Activated CD8-positive, alpha-beta T cell treated with anti-CD3 and anti-CD28 coated beads for 36 hours (primary cell): Measurements from ENCODE around the gene ZNF687. TPM values are rescaled to one million over a fixed set of nuclear protein-coding genes. Genes with fewer than 3 reads are reported as not detected.

ENCODE experiments used
- ATAC-seq: fragments of 200-7000 bp; cut with Tn5 transposase; one replicate; pipeline ENCODE4 v1.10.0; 2021; ENCODE audit warnings: mild to moderate bottlenecking, moderate library complexity
- CTCF ChIA-PET: fragments of 350-600 bp; sonication (Branson Sonifier 250); formaldehyde crosslinking; loops from one replicate; lab custom pipeline; 2021; ENCODE audit warnings: antibody characterized with exemption; lab: Charles Lee
- POLR2A ChIA-PET: fragments of 350-600 bp; sonication (Branson Sonifier 250); formaldehyde crosslinking; loops from one replicate; lab custom pipeline; 2021; ENCODE audit warnings: antibody characterized with exemption; lab: Charles Lee
- DNase-seq: peaks from one replicate; pipeline ENCODE4 v3.0.0-alpha.2; 2020
- H3K27ac Mint-ChIP-seq: one replicate; pipeline ENCODE4 v1.8.0; 2021; ENCODE audit warnings: mild to moderate bottlenecking, mixed read lengths
- H3K27me3 Mint-ChIP-seq: one replicate; pipeline ENCODE4 v1.8.0; 2021; ENCODE audit warnings: mixed read lengths
- H3K36me3 Mint-ChIP-seq: one replicate; pipeline ENCODE4 v1.8.0; 2021; ENCODE audit warnings: low read depth, mixed read lengths
- H3K4me1 Mint-ChIP-seq: one replicate; pipeline ENCODE4 v1.8.0; 2021; ENCODE audit warnings: low read depth, mixed read lengths
- H3K4me3 Mint-ChIP-seq: one replicate; pipeline ENCODE4 v1.8.0; 2021; ENCODE audit warnings: mild to moderate bottlenecking, moderate library complexity, mixed read lengths
- H3K9me3 Mint-ChIP-seq: one replicate; pipeline ENCODE4 v1.8.0; 2021; ENCODE audit warnings: mixed read lengths
- intact Hi-C: fragments of 100-400 bp; cut with micrococcal nuclease; formaldehyde crosslinking; loops from one replicate; pipeline ENCODE4 v1.10.0; 2022
- total RNA-seq, 2 experiments: library from RNA; stranded (reverse); gene quantifications; one replicate each; pipeline ENCODE4 v1.2.3, GENCODE V29; 2021
- TF ChIP-seq, protein P1 (sequence below): fragments of 200-600 bp; IDR thresholded peaks from one replicate; pipeline ENCODE4 v1.8.0; 2022; ENCODE audit warnings: antibody characterized with exemption, mild to moderate bottlenecking

Gene ZNF687
- total RNA-seq, 2 experiments from 2014 or later, result 27.3 to 29.5 TPM

GRCh38 chr1:151311589-151312331, 29.7 kb downstream of the ZNF687 start:
- H3K4me3 Mint-ChIP-seq, result peak overlapping the region; percentile 0
- TF ChIP-seq, protein P1, sequence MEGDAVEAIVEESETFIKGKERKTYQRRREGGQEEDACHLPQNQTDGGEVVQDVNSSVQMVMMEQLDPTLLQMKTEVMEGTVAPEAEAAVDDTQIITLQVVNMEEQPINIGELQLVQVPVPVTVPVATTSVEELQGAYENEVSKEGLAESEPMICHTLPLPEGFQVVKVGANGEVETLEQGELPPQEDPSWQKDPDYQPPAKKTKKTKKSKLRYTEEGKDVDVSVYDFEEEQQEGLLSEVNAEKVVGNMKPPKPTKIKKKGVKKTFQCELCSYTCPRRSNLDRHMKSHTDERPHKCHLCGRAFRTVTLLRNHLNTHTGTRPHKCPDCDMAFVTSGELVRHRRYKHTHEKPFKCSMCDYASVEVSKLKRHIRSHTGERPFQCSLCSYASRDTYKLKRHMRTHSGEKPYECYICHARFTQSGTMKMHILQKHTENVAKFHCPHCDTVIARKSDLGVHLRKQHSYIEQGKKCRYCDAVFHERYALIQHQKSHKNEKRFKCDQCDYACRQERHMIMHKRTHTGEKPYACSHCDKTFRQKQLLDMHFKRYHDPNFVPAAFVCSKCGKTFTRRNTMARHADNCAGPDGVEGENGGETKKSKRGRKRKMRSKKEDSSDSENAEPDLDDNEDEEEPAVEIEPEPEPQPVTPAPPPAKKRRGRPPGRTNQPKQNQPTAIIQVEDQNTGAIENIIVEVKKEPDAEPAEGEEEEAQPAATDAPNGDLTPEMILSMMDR, result no peak
- H3K9me3 Mint-ChIP-seq, result no peaks in the 10 kb centered on the region
- H3K27me3 Mint-ChIP-seq, result no peaks in the 10 kb centered on the region
- ATAC-seq (peak; percentile 100), DNase-seq (peak; percentile 93)
- H3K4me1 Mint-ChIP-seq, result peaks cover 27% of the 10 kb centered on the region
- CTCF ChIA-PET, result interaction anchor here (0.8 to 14.1 kb wide), 8 partner anchors 8 to 100 kb away, joined by 3 to 179 read pairs (median 4); partner anchors contain the start of gene PI4KB
- POLR2A ChIA-PET, result interaction anchor here (0.5 to 10.6 kb wide), 15 partner anchors 10 to 294 kb away, joined by 3 to 120 read pairs (median 5); partner anchors contain the start of genes PI4KB, PSMB4, RFX5 and VPS72
- intact Hi-C loops, result no loop called here
- H3K36me3 Mint-ChIP-seq, result peaks cover 19% of the 10 kb centered on the region
- peak overlapping the region; percentile 97 for H3K27ac Mint-ChIP-seq

GRCh38 chr1:151312411-151312810, 30.3 kb downstream of the ZNF687 start:
- intact Hi-C loops, result no loop called here
- Mint-ChIP-seq H3K27ac (peak overlapping the region; percentile 97), H3K4me3 (peak overlapping the region; percentile 0), H3K36me3 (peaks cover 17% of the 10 kb centered on the region), H3K27me3 (no peaks in the 10 kb centered on the region), H3K4me1 (peaks cover 27% of the 10 kb centered on the region), H3K9me3 (no peaks in the 10 kb centered on the region)
- no peak for DNase-seq
- ATAC-seq, result no peak
- ChIA-PET POLR2A (interaction anchor here (0.5 to 10.6 kb wide), 8 partner anchors 13 to 35 kb away, joined by 3 to 120 read pairs (median 10); partner anchors contain the start of genes PI4KB, RFX5 and ZNF687), CTCF (interaction anchor here (0.6 to 14.1 kb wide), 8 partner anchors 8 to 213 kb away, joined by 3 to 179 read pairs (median 4); partner anchors contain the start of gene PI4KB)
- TF ChIP-seq, protein P1, result no peak

DNA sequence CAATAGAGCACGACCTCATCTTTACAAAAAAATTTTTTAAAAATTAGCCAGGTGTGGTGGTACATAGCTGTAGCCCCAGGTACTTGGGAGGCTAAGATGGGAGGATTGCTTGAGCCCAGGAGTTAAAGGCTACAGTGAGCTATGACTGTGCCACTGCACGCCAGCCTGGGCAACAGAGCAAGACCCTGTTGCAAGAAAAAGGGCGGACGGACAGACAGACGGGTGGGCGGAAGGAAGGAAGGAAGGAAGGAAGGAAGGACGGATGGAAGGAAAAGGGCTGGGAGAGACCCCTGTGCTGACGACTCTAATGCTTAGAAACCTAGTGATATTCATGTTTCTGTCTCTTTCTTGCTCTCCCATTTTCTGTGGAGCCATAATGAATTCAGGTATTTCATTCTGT, 30.7 kb downstream of the ZNF687 start:
- TF ChIP-seq, protein P1, result no peak
- H3K4me3 Mint-ChIP-seq, result no peak overlapping the region
- CTCF ChIA-PET, result interaction anchor here (0.6 to 14.1 kb wide), 7 partner anchors 8 to 213 kb away, joined by 3 to 179 read pairs (median 4); partner anchors contain the start of gene PI4KB
- H3K36me3 Mint-ChIP-seq, result peaks cover 18% of the 10 kb centered on the region
- H3K4me1 Mint-ChIP-seq, result peaks cover 27% of the 10 kb centered on the region
- H3K27ac Mint-ChIP-seq, result peak overlapping the region; percentile 97
- DNase-seq (no peak), ATAC-seq (no peak)
- H3K27me3 Mint-ChIP-seq, result no peaks in the 10 kb centered on the region
- no peaks in the 10 kb centered on the region for H3K9me3 Mint-ChIP-seq
- POLR2A ChIA-PET, result interaction anchor here (0.6 to 10.6 kb wide), 8 partner anchors 12 to 123 kb away, joined by 3 to 120 read pairs (median 7); partner anchors contain the start of genes PI4KB, VPS72 and ZNF687
- intact Hi-C loops, result no loop called here

DNA sequence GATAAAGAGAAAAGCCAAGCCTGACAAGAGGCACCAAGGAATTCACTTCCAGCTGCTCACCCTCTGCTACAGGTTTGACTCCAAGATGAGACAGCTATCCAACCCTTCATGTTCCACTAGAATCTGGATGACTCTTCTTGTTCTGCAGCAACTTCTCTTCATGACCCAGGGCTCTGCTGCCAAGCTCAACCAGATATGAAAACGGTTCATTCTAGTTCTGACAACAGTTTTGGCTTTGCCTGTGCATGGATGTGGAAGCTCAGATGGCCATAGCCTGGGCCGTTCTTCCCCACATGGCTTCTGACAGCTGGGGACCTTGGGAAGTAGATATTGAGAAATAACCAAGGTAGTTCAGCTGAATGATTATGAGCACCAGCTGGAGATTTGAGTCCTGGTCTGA, 31.4 kb downstream of the ZNF687 start:
- ATAC-seq, result no peak
- ChIA-PET CTCF (interaction anchor here (0.6 to 14.1 kb wide), 4 partner anchors 11 to 152 kb away, joined by 3 to 179 read pairs (median 42); no protein-coding TSS in a partner anchor), POLR2A (interaction anchor here (1.1 to 10.6 kb wide), 6 partner anchors 11 to 124 kb away, joined by 3 to 120 read pairs (median 6); partner anchors contain the start of genes PI4KB, PSMD4, VPS72 and ZNF687)
- DNase-seq, result no peak
- TF ChIP-seq, protein P1, result no peak
- peak overlapping the region; percentile 97 for H3K27ac Mint-ChIP-seq
- peaks cover 27% of the 10 kb centered on the region for H3K4me1 Mint-ChIP-seq
- no peak overlapping the region for H3K4me3 Mint-ChIP-seq
- no peaks in the 10 kb centered on the region for H3K9me3 Mint-ChIP-seq
- H3K36me3 Mint-ChIP-seq, result peaks cover 16% of the 10 kb centered on the region
- intact Hi-C loops, result no loop called here
- H3K27me3 Mint-ChIP-seq, result no peaks in the 10 kb centered on the region
